ENCODE results near the gene PPP1R15B.

PPP1R15B gene

GRCh38 chr1:204401730-204402129, 9.9 kb downstream of the PPP1R15B start:
- TF ChIP-seq POLR2AphosphoS5 (IDR thresholded peaks at IDR 0.05; ENCODE audit: low read depth) (no peak), REST (IDR thresholded peaks at IDR 0.05; ENCODE audit: insufficient replicate concordance, low read depth) (no peak), GABPA (IDR thresholded peaks at IDR 0.05; ENCODE audit: low read depth) (no peak), CTCF (IDR thresholded peaks at IDR 0.05; ENCODE audit: insufficient read depth, low read length) (no peak), SPI1 (IDR thresholded peaks at IDR 0.05; ENCODE audit: borderline replicate concordance, low read depth) (no peak)
- DNase-seq (ENCODE audit: low read depth in 1 of 2, low spot score in 1 of 2): no peak
- Histone ChIP-seq H3K4me3 (replicated peaks; ENCODE audit: insufficient read depth, low read length) (no peak overlapping the region), H3K27me3 (ENCODE audit: insufficient read depth, poor library complexity, severe bottlenecking) (no peaks in the 10 kb centered on the region), H3K27ac (replicated peaks) (no peak overlapping the region)

- TF ChIP-seq GABPA (IDR thresholded peaks at IDR 0.05; ENCODE audit: low read depth): no peak
- TF ChIP-seq SPI1 (IDR thresholded peaks at IDR 0.05; ENCODE audit: borderline replicate concordance, low read depth): no peak
- TF ChIP-seq POLR2AphosphoS5 (IDR thresholded peaks at IDR 0.05; ENCODE audit: low read depth): no peak
- TF ChIP-seq CTCF (IDR thresholded peaks at IDR 0.05; ENCODE audit: insufficient read depth, low read length): no peak
- Histone ChIP-seq H3K27ac (replicated peaks) (no peak overlapping the region), H3K27me3 (ENCODE audit: insufficient read depth, poor library complexity, severe bottlenecking) (no peaks in the 10 kb centered on the region), H3K4me3 (replicated peaks; ENCODE audit: insufficient read depth, low read length) (no peak overlapping the region)
- DNase-seq (ENCODE audit: low read depth in 1 of 2, low spot score in 1 of 2): no peak
These were observed 10.6 kb downstream of the PPP1R15B start for GRCh38 chr1:204400882-204401510.

- peak; percentile 69 to 75 for DNase-seq (ENCODE audit: low read depth in 1 of 2, low spot score in 1 of 2)
- TF ChIP-seq CTCF (IDR thresholded peaks at IDR 0.05; ENCODE audit: insufficient read depth, low read length): peak; percentile 66
- no peak for TF ChIP-seq POLR2AphosphoS5 (IDR thresholded peaks at IDR 0.05; ENCODE audit: low read depth)
- TF ChIP-seq SPI1 (IDR thresholded peaks at IDR 0.05; ENCODE audit: borderline replicate concordance, low read depth): no peak
- no peak for TF ChIP-seq GABPA (IDR thresholded peaks at IDR 0.05; ENCODE audit: low read depth)
- no peak for TF ChIP-seq REST (IDR thresholded peaks at IDR 0.05; ENCODE audit: insufficient replicate concordance, low read depth)
- no peak overlapping the region for H3K4me3 ChIP-seq (replicated peaks; ENCODE audit: insufficient read depth, low read length)
- no peaks in the 10 kb centered on the region for H3K27me3 ChIP-seq (ENCODE audit: insufficient read depth, poor library complexity, severe bottlenecking)
- no peak overlapping the region for H3K27ac ChIP-seq (replicated peaks)
These were observed 13.2 kb downstream of the PPP1R15B start for GRCh38 chr1:204398197-204399125.
